PC-3 (cell line): ENCODE data around the gene NINJ2. TPM values are rescaled to one million over a fixed set of nuclear protein-coding genes. Genes with fewer than 3 reads are reported as not detected.

ENCODE experiments used
- ATAC-seq: fragments of 200-7000 bp; cut with Tn5 transposase; 2 replicates; pipeline ENCODE4 v1.9.1; 2020; ENCODE audit warnings: mild to moderate bottlenecking, moderate library complexity
- BruUV-seq: library from RNA; stranded (reverse); fragments of 400-500 nt; replicated peaks from 2 replicates; lab custom pipeline; 2021; lab: Mats Ljungman, UMichigan
- CTCF ChIA-PET: fragments of 300-600 bp; sonication (Branson Sonifier 250); formaldehyde crosslinking; loops from one replicate; lab custom pipeline; 2022; ENCODE audit warnings: antibody characterized with exemption; lab: Charles Lee
- POLR2A ChIA-PET: fragments of 300-600 bp; sonication (Branson Sonifier 250); formaldehyde crosslinking; loops from one replicate; lab custom pipeline; 2022; ENCODE audit warnings: antibody characterized with exemption; ENCODE audit not compliant: unreplicated experiment; lab: Charles Lee
- DNase-seq: peaks from one replicate; pipeline ENCODE4 v3.0.0-alpha.2; 2015
- H2AFZ ChIP-seq: fragments of 300-600 bp; sonication (generic); 2 replicates; pipeline ENCODE4 v1.6.0; 2016; ENCODE audit warnings: antibody characterized with exemption, low read length
- H3F3A ChIP-seq: fragments of 300-600 bp; sonication (generic); one replicate; pipeline ENCODE4 v1.6.0; 2017; ENCODE audit warnings: antibody characterized with exemption, low read length, control low read depth, mild to moderate bottlenecking; ENCODE audit not compliant: unreplicated experiment
- H3K27ac ChIP-seq: fragments of 300-600 bp; sonication (generic); 2 replicates; pipeline ENCODE4 v1.5.1; 2016; ENCODE audit warnings: mild to moderate bottlenecking, low read length
- H3K27me3 ChIP-seq: fragments of 300-600 bp; sonication (generic); 2 replicates; pipeline ENCODE4 v1.6.1; 2016; ENCODE audit warnings: low read length, mixed read lengths
- H3K36me3 ChIP-seq: fragments of 300-600 bp; sonication (generic); 2 replicates; pipeline ENCODE4 v1.6.1; 2016; ENCODE audit warnings: low read depth, mixed run types, low read length, mixed read lengths
- H3K4me1 ChIP-seq: fragments of 300-600 bp; sonication (generic); 2 replicates; pipeline ENCODE4 v1.5.1; 2016; ENCODE audit warnings: low read length; ENCODE audit not compliant: insufficient read depth
- H3K4me2 ChIP-seq: fragments of 300-600 bp; sonication (generic); 2 replicates; pipeline ENCODE4 v1.6.0; 2016; ENCODE audit warnings: low read length
- H3K4me3 ChIP-seq: fragments of 300-600 bp; sonication (generic); 2 replicates; pipeline ENCODE4 v1.5.1; 2016; ENCODE audit warnings: mild to moderate bottlenecking, low read length, mixed read lengths
- H3K79me2 ChIP-seq: fragments of 300-600 bp; sonication (generic); 2 replicates; pipeline ENCODE4 v1.6.1; 2017; ENCODE audit warnings: low read length, mixed read lengths
- H3K9ac ChIP-seq: fragments of 300-600 bp; sonication (generic); 2 replicates; pipeline ENCODE4 v1.6.0; 2016; ENCODE audit warnings: mild to moderate bottlenecking, low read length
- H3K9me2 ChIP-seq: fragments of 300-600 bp; sonication (generic); replicated peaks from 2 replicates; pipeline ENCODE4 v1.6.1; 2016; ENCODE audit warnings: mixed run types, low read length, mixed read lengths
- H3K9me3 ChIP-seq: fragments of 300-600 bp; sonication (generic); 2 replicates; pipeline ENCODE4 v1.6.1; 2016; ENCODE audit warnings: low read length, mixed read lengths
- H4K20me1 ChIP-seq: fragments of 300-600 bp; sonication (generic); 2 replicates; pipeline ENCODE4 v1.6.1; 2016; ENCODE audit warnings: low read length, mixed read lengths
- EZH2 ChIP-seq: fragments of 300-600 bp; sonication (generic); IDR thresholded peaks from one replicate; pipeline ENCODE4 v1.6.1; 2017; ENCODE audit warnings: antibody characterized with exemption, mild to moderate bottlenecking, low read length; ENCODE audit not compliant: unreplicated experiment
- EZH2phosphoT487 ChIP-seq: fragments of 300-600 bp; sonication (generic); IDR thresholded peaks from 2 replicates; pipeline ENCODE4 v1.6.1; 2018; ENCODE audit warnings: mild to moderate bottlenecking, antibody characterized with exemption, low read length, borderline replicate concordance
- intact Hi-C: fragments of 100-400 bp; cut with micrococcal nuclease; formaldehyde crosslinking; loops from 2 replicates; pipeline ENCODE4 v1.9.0; 2023
- total RNA-seq: library from RNA; depleted of rRNA; stranded (reverse); fragments of >200 nt; gene quantifications from 2 replicates; pipeline ENCODE4 v1.2.3, GENCODE V29; 2014
- TF ChIP-seq, protein P1 (sequence below): fragments of 300-600 bp; sonication (generic); conservative IDR thresholded peaks from 2 replicates; pipeline ENCODE4 v1.5.1; 2017; ENCODE audit warnings: antibody characterized with exemption, low read depth, mild to moderate bottlenecking, low read length

The NINJ2 gene
- total RNA-seq, 1 experiment from 2014 or later: not detected

DNA sequence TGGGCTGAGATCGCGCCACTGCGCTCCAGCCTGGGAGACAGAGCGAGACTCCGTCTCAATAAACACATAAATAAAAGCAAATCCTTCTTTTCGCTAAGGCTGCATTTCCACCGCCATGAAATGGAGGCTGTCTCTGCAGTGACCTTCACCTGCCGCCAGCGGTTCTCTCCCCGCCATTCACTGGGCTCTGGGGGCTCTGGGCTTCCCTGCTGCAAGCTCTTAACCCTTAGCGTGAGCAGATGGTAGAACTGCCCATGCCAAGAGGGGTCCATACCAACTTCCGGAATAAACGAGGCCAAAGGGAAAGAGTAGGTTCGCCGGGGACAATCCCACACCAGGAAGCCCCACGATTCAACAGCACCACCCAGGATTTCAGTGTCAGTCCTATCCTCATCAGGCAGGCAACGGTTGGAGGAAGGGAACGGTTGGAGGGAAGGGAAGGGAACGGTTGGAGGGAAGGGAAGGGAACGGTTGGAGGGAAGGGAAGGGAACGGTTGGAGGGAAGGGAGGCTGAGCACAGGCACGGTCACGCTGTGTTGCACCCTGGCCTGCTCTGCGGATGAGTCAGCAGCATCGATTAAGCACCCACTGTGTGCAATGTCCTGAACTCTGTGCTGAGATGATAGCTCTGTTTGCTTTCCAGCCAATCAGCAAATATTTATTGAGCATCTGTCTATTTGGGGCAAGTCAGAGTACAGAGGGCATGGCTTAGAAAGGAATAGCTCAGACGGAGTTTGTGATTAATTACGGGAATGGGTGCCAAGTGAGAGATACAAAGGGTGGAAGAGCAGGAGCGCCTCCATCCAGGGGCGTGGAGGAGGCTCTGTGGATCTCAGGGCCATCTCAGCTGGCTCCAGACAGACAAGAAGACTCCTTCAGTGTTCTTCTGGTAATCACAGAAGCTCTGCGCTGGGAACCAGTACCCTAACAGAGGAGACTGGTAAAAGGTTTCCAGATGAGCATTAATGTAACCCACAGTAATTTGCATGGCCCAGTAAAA, 77.9 kb downstream of the NINJ2 start:
- intact Hi-C loops: no loop called here
- TF ChIP-seq, protein P1, sequence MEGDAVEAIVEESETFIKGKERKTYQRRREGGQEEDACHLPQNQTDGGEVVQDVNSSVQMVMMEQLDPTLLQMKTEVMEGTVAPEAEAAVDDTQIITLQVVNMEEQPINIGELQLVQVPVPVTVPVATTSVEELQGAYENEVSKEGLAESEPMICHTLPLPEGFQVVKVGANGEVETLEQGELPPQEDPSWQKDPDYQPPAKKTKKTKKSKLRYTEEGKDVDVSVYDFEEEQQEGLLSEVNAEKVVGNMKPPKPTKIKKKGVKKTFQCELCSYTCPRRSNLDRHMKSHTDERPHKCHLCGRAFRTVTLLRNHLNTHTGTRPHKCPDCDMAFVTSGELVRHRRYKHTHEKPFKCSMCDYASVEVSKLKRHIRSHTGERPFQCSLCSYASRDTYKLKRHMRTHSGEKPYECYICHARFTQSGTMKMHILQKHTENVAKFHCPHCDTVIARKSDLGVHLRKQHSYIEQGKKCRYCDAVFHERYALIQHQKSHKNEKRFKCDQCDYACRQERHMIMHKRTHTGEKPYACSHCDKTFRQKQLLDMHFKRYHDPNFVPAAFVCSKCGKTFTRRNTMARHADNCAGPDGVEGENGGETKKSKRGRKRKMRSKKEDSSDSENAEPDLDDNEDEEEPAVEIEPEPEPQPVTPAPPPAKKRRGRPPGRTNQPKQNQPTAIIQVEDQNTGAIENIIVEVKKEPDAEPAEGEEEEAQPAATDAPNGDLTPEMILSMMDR: no peak
- TF ChIP-seq EZH2phosphoT487: no peak
- no peak for TF ChIP-seq EZH2
- POLR2A ChIA-PET: no interaction called here
- H3F3A ChIP-seq: no peaks in the 10 kb centered on the region
- no peaks in the 10 kb centered on the region for H3K27me3 ChIP-seq
- DNase-seq (no peak), ATAC-seq (no peak)
- no peaks in the 10 kb centered on the region for H4K20me1 ChIP-seq
- no peaks in the 10 kb centered on the region for H3K36me3 ChIP-seq
- H3K79me2 ChIP-seq: no peaks in the 10 kb centered on the region
- BruUV-seq: no TSS peak
- H3K9me2 ChIP-seq: no peaks in the 10 kb centered on the region
- CTCF ChIA-PET: no interaction called here
- no peak overlapping the region for H3K4me3 ChIP-seq
- no peaks in the 10 kb centered on the region for H3K9me3 ChIP-seq
- no peaks in the 10 kb centered on the region for H3K4me1 ChIP-seq
- no peak overlapping the region for H2AFZ ChIP-seq
- no peak overlapping the region for H3K9ac ChIP-seq
- no peak overlapping the region for H3K4me2 ChIP-seq
- H3K27ac ChIP-seq: no peak overlapping the region

DNA sequence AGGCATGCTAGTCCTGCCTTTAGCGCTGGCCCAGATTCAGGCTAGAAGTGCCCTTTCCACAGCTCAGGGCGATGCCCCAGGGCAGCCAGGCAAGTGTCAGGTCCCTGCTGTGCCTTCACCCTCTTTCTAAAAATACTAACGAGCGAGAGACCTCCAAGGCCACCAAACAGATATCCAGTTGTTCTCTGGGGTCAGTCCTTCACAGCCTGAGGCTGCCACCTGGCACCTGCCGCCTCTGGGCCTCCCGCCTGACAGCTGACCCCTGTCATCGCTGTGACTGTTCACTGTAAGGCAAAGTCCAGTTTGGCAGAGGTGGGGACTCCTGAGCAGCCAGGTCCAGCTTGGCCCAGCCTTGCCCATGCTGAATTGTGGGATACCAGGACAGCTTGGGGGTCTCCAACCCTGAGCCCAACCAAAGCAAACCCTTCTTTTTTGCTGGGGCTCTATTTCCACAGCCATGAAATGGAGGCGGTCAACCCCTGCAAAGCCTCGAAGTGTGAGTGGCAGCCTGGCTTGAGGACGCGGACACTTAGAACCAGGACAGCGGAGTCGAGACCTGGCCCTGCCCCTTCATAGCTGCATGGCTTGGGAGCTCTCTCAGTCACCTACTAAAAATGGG, 79.9 kb downstream of the NINJ2 start:
- Histone ChIP-seq H3K4me1 (no peaks in the 10 kb centered on the region), H3K9ac (no peak overlapping the region), H3K4me2 (no peak overlapping the region), H3F3A (no peaks in the 10 kb centered on the region), H3K9me2 (no peaks in the 10 kb centered on the region), H2AFZ (no peak overlapping the region), H3K9me3 (no peaks in the 10 kb centered on the region), H3K27ac (no peak overlapping the region), H3K79me2 (no peaks in the 10 kb centered on the region), H3K36me3 (no peaks in the 10 kb centered on the region), H3K27me3 (no peaks in the 10 kb centered on the region), H3K4me3 (no peak overlapping the region), H4K20me1 (no peaks in the 10 kb centered on the region)
- intact Hi-C loops: no loop called here
- TF ChIP-seq EZH2 (no peak), EZH2phosphoT487 (no peak)
- TF ChIP-seq, protein P1: no peak
- no TSS peak for BruUV-seq
- CTCF ChIA-PET: no interaction called here
- ATAC-seq (no peak), DNase-seq (no peak)
- POLR2A ChIA-PET: no interaction called here
